PC-9 (cell line): ENCODE measurements around the gene TOMM20.

ENCODE experiments used
- CTCF ChIP-seq: fragments of 200-600 bp; sonication (generic); conservative IDR thresholded peaks from 2 replicates; pipeline ENCODE4 v1.6.1; 2017; ENCODE audit warnings: mixed run types, antibody characterized with exemption, mild to moderate bottlenecking, moderate library complexity
- EZH2 ChIP-seq: fragments of 200-600 bp; sonication (generic); IDR thresholded peaks from 2 replicates; pipeline ENCODE4 v1.8.0; 2017; ENCODE audit warnings: antibody characterized with exemption, low read depth

- TF ChIP-seq CTCF (no peak), EZH2 (no peak)
These were observed 26.4 kb downstream of the TOMM20 start for GRCh38 chr1:235102259-235102582.
